Skeletal muscle satellite cell (primary cell): ENCODE results near the gene C16orf74.

Experiments
- H3K27me3 ChIP-seq: 2 replicates; pipeline ENCODE4 v1.7.0; 2013; ENCODE audit warnings: low read length; ENCODE audit not compliant: control insufficient read depth, insufficient read depth
- H3K36me3 ChIP-seq: 2 replicates; pipeline ENCODE4 v1.7.0; 2013; ENCODE audit warnings: mild to moderate bottlenecking, control low read depth, low read length; ENCODE audit not compliant: insufficient read depth
- H3K4me1 ChIP-seq: 2 replicates; pipeline ENCODE4 v1.7.0; 2013; ENCODE audit warnings: low read length; ENCODE audit not compliant: control insufficient read depth, insufficient read depth
- H3K4me2 ChIP-seq: 2 replicates; pipeline ENCODE4 v1.7.0; 2013; ENCODE audit warnings: mild to moderate bottlenecking, low read length
- H3K4me3 ChIP-seq: 2 replicates; pipeline ENCODE4 v1.7.0; 2013; ENCODE audit warnings: low read length
- H3K9ac ChIP-seq: 2 replicates; pipeline ENCODE4 v1.7.0; 2013; ENCODE audit warnings: mild to moderate bottlenecking, low read depth, low read length, moderate library complexity
- H3K9me3 ChIP-seq: replicated peaks from 2 replicates; pipeline ENCODE4 v1.7.0; 2013; ENCODE audit warnings: mild to moderate bottlenecking, control low read depth, low read length

Gene C16orf74

DNA sequence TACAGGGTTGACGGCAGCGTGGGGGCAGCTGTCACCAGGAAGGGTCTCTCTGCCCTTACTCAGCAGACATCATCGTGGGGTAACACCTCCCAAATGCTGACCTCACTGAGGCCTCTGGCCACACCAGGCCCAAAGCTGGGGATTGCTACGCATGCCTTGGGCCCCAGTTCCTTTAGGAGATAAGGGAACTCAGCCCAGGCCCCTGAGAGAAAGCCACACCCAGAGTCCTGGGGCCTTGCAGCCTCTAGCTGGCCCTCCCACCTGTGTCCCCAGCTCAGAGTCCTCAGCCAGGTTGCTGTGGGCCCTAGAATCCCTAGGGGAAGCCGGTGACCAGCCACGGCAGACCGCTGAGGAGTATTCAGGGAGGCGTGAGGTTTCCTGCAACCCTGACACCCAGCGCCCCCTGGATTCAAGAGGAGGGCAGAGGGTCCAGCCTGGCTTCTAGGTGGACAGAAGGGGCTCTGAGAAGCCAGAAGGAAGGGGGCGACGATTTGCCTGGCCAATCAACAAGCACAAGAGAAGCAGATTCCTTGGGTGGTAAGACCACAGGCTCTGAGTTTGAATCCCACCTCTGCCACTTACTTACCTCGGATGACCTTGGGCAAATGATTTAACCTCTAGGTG, 51.8 kb downstream of the C16orf74 start:
- no peak overlapping the region for H3K4me2 ChIP-seq
- H3K4me1 ChIP-seq, result peaks cover 8% of the 10 kb centered on the region
- no peak overlapping the region for H3K9ac ChIP-seq
- H3K36me3 ChIP-seq, result no peaks in the 10 kb centered on the region
- no peak overlapping the region for H3K4me3 ChIP-seq
- no peaks in the 10 kb centered on the region for H3K9me3 ChIP-seq
- H3K27me3 ChIP-seq, result peaks cover 42% of the 10 kb centered on the region

DNA sequence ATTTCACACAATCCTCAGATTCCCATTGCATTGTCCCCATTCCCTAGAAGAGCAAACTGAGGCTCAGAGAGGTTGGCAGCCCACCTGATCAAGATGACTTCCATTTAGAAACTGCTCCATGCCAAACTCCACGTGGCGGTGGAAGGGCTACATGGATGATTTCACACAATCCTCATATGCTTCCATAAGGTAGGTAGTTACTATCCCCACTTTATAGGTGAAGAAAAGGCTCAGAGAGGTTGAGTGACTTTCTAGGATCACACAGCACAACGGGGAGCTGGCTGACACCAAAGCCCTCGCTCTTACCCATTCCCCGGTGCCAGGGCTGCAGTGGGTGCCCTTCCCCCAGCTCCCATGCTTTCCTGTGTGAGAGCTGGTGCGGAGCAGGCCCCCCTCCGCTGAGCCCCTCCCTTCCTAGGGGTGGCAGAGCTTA, 52.4 kb downstream of the C16orf74 start:
- Histone ChIP-seq H3K9ac (no peak overlapping the region), H3K4me3 (no peak overlapping the region), H3K36me3 (no peaks in the 10 kb centered on the region), H3K9me3 (no peaks in the 10 kb centered on the region), H3K4me1 (peaks cover 8% of the 10 kb centered on the region), H3K4me2 (no peak overlapping the region), H3K27me3 (peaks cover 42% of the 10 kb centered on the region)

DNA sequence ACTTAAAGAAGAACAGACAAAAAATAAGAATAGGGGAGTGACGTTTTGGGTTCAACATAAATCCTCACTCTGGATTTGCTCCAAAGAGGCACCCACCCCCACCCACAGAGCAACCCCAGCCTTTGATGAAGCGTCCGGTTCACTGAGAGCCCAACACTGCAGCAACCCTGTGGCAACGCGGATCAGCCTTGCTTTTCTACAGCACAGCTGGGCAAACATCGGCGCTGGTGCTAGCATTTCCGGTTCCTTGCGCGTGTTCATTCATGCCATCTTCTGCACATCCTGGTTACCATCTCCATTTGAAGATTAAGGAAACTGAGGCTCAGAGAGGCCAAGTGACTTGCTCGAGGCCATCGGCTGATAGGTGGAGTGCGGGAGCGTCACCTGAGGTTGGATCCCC, 53.5 kb downstream of the C16orf74 start:
- Histone ChIP-seq H3K36me3 (no peaks in the 10 kb centered on the region), H3K4me3 (no peak overlapping the region), H3K9ac (no peak overlapping the region), H3K4me2 (no peak overlapping the region), H3K9me3 (no peaks in the 10 kb centered on the region), H3K4me1 (peaks cover 8% of the 10 kb centered on the region), H3K27me3 (peaks cover 44% of the 10 kb centered on the region)

DNA sequence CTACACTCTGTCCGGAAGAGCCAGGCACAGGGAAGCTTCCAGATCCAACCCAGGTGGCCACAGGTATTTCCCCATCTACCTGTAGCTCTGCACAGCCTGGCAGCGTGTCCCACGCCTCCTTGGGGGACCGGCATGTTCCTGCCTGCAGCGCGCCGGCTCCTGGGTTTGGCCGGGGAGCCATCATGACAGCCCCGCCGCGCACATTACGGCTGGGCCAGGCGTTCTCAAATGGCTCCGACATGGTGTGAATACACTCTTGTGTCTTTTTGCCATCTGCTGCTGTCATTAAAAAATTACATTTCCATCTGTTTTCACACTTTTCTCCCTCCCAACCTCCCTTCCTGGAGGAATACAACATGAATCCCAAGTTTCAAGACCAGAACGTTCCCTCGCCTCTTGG, 54.1 kb downstream of the C16orf74 start:
- Histone ChIP-seq H3K4me1 (peaks cover 8% of the 10 kb centered on the region), H3K36me3 (no peaks in the 10 kb centered on the region), H3K4me3 (no peak overlapping the region), H3K4me2 (no peak overlapping the region), H3K9me3 (no peaks in the 10 kb centered on the region), H3K9ac (no peak overlapping the region), H3K27me3 (peaks cover 44% of the 10 kb centered on the region)

GRCh38 chr16:85695196-85696128, 55.4 kb downstream of the C16orf74 start:
- peaks cover 8% of the 10 kb centered on the region for H3K4me1 ChIP-seq
- no peak overlapping the region for H3K4me2 ChIP-seq
- H3K4me3 ChIP-seq, result no peak overlapping the region
- H3K36me3 ChIP-seq, result no peaks in the 10 kb centered on the region
- no peaks in the 10 kb centered on the region for H3K9me3 ChIP-seq
- H3K9ac ChIP-seq, result no peak overlapping the region
- peaks cover 41% of the 10 kb centered on the region for H3K27me3 ChIP-seq

GRCh38 chr16:85690469-85691064, 60.3 kb downstream of the C16orf74 start:
- H3K4me2 ChIP-seq, result no peak overlapping the region
- H3K27me3 ChIP-seq, result peaks cover 11% of the 10 kb centered on the region
- no peaks in the 10 kb centered on the region for H3K36me3 ChIP-seq
- no peak overlapping the region for H3K4me3 ChIP-seq
- H3K9ac ChIP-seq, result no peak overlapping the region
- H3K4me1 ChIP-seq, result peaks cover 3% of the 10 kb centered on the region
- no peaks in the 10 kb centered on the region for H3K9me3 ChIP-seq

- Histone ChIP-seq H3K4me1 (peaks cover 3% of the 10 kb centered on the region), H3K9ac (no peak overlapping the region), H3K36me3 (no peaks in the 10 kb centered on the region), H3K4me2 (no peak overlapping the region), H3K27me3 (peaks cover 5% of the 10 kb centered on the region), H3K9me3 (no peaks in the 10 kb centered on the region), H3K4me3 (no peak overlapping the region)
Measured at GRCh38 chr16:85689950-85690320, 61.0 kb downstream of the C16orf74 start.

GRCh38 chr16:85689285-85689949, 61.5 kb downstream of the C16orf74 start:
- H3K4me1 ChIP-seq, result peaks cover 3% of the 10 kb centered on the region
- H3K27me3 ChIP-seq, result peaks cover 4% of the 10 kb centered on the region
- no peaks in the 10 kb centered on the region for H3K36me3 ChIP-seq
- no peaks in the 10 kb centered on the region for H3K9me3 ChIP-seq
- peak overlapping the region; percentile 47 for H3K9ac ChIP-seq
- H3K4me3 ChIP-seq, result peak overlapping the region; percentile 68
- peak overlapping the region; percentile 86 for H3K4me2 ChIP-seq

DNA sequence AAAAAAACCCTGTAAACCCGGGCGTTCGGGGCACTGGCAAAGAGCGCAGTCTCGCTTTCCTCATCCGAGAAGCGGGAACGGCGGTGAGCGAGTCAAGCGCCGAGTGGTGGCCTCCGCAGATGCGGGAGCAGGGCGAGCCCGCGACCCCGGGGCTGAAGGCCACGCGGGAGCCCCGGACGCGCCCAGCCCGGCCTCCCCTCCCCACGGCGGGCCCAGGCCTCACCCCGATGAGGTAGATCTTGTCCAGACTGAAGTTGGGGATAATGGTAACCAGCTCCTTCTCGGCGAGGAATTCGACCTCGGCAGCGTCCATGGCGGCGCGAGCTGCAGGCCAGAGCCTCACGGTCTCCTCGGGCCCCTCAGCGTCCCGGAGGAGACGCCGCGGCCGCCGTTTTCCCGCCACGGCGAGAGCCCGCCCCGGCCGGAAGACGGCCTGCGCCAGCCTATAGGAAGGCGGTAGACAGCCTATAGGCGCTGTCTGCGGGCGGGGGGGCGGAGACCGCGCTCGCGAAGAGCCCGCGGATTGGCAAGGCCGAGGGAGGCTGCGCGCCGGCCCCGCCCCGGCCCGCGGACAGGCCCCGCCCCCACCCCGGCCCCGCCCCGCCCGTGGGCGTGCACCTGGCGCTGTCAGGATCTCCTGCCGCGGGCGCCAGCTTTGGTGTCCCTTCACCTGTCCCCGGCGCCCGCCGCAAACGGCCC, 62.2 kb downstream of the C16orf74 start, which contains the start of gene GINS2:
GINS2 (minus strand) TSS at position 369 of the 699 bp plus-strand sequence; CDS start at position 313, 56 bp downstream.
- H3K4me2 ChIP-seq, result peak within 1 kb of the TSS; percentile 94
- H3K27me3 ChIP-seq, result peaks cover 4% of the 10 kb centered on the region
- peaks cover 3% of the 10 kb centered on the region for H3K4me1 ChIP-seq
- H3K36me3 ChIP-seq, result no peaks in the 10 kb centered on the region
- H3K9me3 ChIP-seq, result no peaks in the 10 kb centered on the region
- H3K9ac ChIP-seq, result peak within 1 kb of the TSS; percentile 73
- peak within 1 kb of the TSS; percentile 72 for H3K4me3 ChIP-seq

GRCh38 chr16:85687651-85688471, 63.0 kb downstream of the C16orf74 start:
- peaks cover 3% of the 10 kb centered on the region for H3K4me1 ChIP-seq
- H3K27me3 ChIP-seq, result peaks cover 4% of the 10 kb centered on the region
- no peaks in the 10 kb centered on the region for H3K36me3 ChIP-seq
- H3K9ac ChIP-seq, result peak overlapping the region; percentile 73
- no peaks in the 10 kb centered on the region for H3K9me3 ChIP-seq
- H3K4me3 ChIP-seq, result peak overlapping the region; percentile 72
- peak overlapping the region; percentile 94 for H3K4me2 ChIP-seq
